ENCODE data around the gene ZBTB5. TPM values are rescaled to one million over a fixed set of nuclear protein-coding genes. Genes with fewer than 3 reads are reported as not detected.
A peak's percentile ranks its signal among the peaks of the same experiment; 100 is the strongest.

The ZBTB5 gene
- total RNA-seq, 6 experiments from 2014 or later, result 4.3 to 6.6 (median 5.5) TPM

DNA sequence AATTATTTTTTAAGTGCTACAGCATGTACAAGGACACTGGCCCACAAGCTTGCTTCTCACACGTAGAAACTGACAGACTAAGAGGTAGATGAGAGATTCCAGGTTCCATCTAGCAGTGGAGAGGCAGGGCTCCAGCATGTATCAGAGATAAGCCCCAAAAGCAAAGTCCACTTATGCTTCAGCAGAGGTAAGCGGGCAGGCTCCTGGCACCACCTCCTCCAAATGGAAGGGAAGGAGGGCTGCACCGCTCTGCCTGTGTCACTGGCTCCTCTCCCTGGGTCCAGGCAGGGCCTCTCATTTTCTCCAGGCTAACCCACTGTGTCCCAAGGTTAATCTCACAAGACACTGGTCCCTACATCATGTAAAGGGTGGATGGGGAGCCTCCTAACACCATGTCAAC, 26.9 kb downstream of the ZBTB5 start:
- Histone ChIP-seq H3K4me3 (no peak overlapping the region), H3K4me1 (peaks cover 0 to 56% (median 20%) of the 10 kb centered on the region in 4 donors), H3K9me3 (no peaks in the 10 kb centered on the region), H3K27ac (peak overlapping the region in 1 of 3 donors; percentile 7), H3K27me3 (no peaks in the 10 kb centered on the region), H3K36me3 (peaks cover 0 to 81% (median 39%) of the 10 kb centered on the region in 4 donors)
- ATAC-seq, result peak; percentile 74 to 79 (median 76)
- no peak for TF ChIP-seq CTCF (IDR thresholded peaks at IDR 0.05)
- peak; percentile 17 for TF ChIP-seq POLR2A (IDR thresholded peaks at IDR 0.05)
- 44% methylated on average over 2 of the region's 3 CpGs for WGBS (ENCODE audit: insufficient coverage, low coverage, low lambda C conversion rate, missing lambda C conversion rate)
- intact Hi-C loops (cut with DNase I), result no loop called here
- DNase-seq, result peak in 2 of 3 donors; percentile 68 to 74

GRCh38 chr9:37437621-37438020, 27.6 kb downstream of the ZBTB5 start:
- Histone ChIP-seq H3K36me3 (peaks cover 0 to 88% (median 41%) of the 10 kb centered on the region in 4 donors), H3K27ac (no peak overlapping the region), H3K4me3 (no peak overlapping the region), H3K4me1 (peaks cover 0 to 56% (median 16%) of the 10 kb centered on the region in 4 donors), H3K27me3 (no peaks in the 10 kb centered on the region), H3K9me3 (no peaks in the 10 kb centered on the region)
- no peak for ATAC-seq
- WGBS (ENCODE audit: insufficient coverage, low coverage, low lambda C conversion rate, missing lambda C conversion rate), result 85% methylated on average over 4 of the region's 4 CpGs
- no peak for DNase-seq
- TF ChIP-seq CTCF (IDR thresholded peaks at IDR 0.05) (no peak), POLR2A (IDR thresholded peaks at IDR 0.05) (no peak)
- intact Hi-C loops (cut with DNase I), result no loop called here

- H3K36me3 ChIP-seq, result peaks cover 0 to 89% (median 42%) of the 10 kb centered on the region in 4 donors
- H3K27ac ChIP-seq, result no peak overlapping the region
- TF ChIP-seq POLR2A (IDR thresholded peaks at IDR 0.05), result no peak
- TF ChIP-seq CTCF (IDR thresholded peaks at IDR 0.05), result no peak
- intact Hi-C loops (cut with DNase I), result no loop called here
- ATAC-seq (no peak), DNase-seq (no peak)
- H3K4me3 ChIP-seq, result no peak overlapping the region
- H3K27me3 ChIP-seq, result no peaks in the 10 kb centered on the region
- H3K4me1 ChIP-seq, result peaks cover 0 to 55% (median 14%) of the 10 kb centered on the region in 4 donors
- 82% methylated on average over 4 of the region's 6 CpGs for WGBS (ENCODE audit: insufficient coverage, low coverage, low lambda C conversion rate, missing lambda C conversion rate)
- no peaks in the 10 kb centered on the region for H3K9me3 ChIP-seq
Observed at GRCh38 chr9:37437010-37437409, 28.2 kb downstream of the ZBTB5 start.

DNA sequence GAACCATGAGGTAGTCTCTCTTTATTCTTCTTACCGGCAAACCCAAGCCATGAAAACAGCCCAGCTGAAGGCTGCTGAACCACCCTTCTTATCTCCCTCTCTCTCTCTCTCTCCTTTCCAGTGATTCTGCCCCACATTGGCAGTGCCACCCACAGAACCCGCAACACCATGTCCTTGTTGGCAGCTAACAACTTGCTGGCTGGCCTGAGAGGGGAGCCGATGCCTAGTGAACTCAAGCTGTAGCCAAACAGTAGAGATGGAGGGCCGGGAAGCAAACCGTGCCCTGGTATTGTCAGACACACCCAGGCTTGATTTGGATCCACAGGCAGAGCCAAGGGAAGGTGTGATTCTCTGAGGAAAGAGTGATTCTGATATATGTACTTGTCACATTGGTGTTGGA, 28.7 kb downstream of the ZBTB5 start:
- no peaks in the 10 kb centered on the region for H3K27me3 ChIP-seq
- DNase-seq, result no peak
- H3K27ac ChIP-seq, result no peak overlapping the region
- no peak for TF ChIP-seq CTCF (IDR thresholded peaks at IDR 0.05)
- TF ChIP-seq POLR2A (IDR thresholded peaks at IDR 0.05), result no peak
- 67% methylated on average over 1 of the region's 5 CpGs for WGBS (ENCODE audit: insufficient coverage, low coverage, low lambda C conversion rate, missing lambda C conversion rate)
- ATAC-seq, result peak in 1 of 4 donors; percentile 3
- H3K36me3 ChIP-seq, result peaks cover 4 to 89% (median 40%) of the 10 kb centered on the region in 4 donors
- intact Hi-C loops (cut with DNase I), result no loop called here
- H3K4me3 ChIP-seq, result no peak overlapping the region
- H3K4me1 ChIP-seq, result peaks cover 0 to 54% (median 14%) of the 10 kb centered on the region in 4 donors
- H3K9me3 ChIP-seq, result no peaks in the 10 kb centered on the region
